Measurements from ENCODE around the gene AGAP1.

GRCh38 chr2:235698491-235698890 is 204.6 kb downstream of the AGAP1 start:
- TF ChIP-seq CTCF (IDR thresholded peaks at IDR 0.05), result no peak
- no peak for TF ChIP-seq POLR2AphosphoS5 (IDR thresholded peaks at IDR 0.05; ENCODE audit: insufficient read depth in 1 of 2, low read depth in 1 of 2)

Measured in vagina (tissue), 2 donors.